HepG2 (cell line): ENCODE results near the gene GNPNAT1. TPM values are rescaled to one million over a fixed set of nuclear protein-coding genes. Genes with fewer than 3 reads are reported as not detected.

Source experiments
- BORCS8-MEF2B ChIP-seq: sonication (generic); formaldehyde crosslinking; IDR thresholded peaks from 2 replicates; pipeline ENCODE4 v1.8.0; 2022; ENCODE audit warnings: mild to moderate bottlenecking, missing genetic modification reagents
- CCDC6 ChIP-seq: sonication (generic); formaldehyde crosslinking; IDR thresholded peaks from 2 replicates; pipeline ENCODE4 v1.8.1; 2022; ENCODE audit warnings: mild to moderate bottlenecking, missing genetic modification reagents, moderate library complexity
- EP300 ChIP-seq, 3 experiments: sonication (generic) in 1 of 3; formaldehyde crosslinking in 1 of 3; IDR thresholded peaks; 2 replicates each; pipeline versions ENCODE4 v1.5.1 to v1.6.1; 2011 to 2020; ENCODE audit warnings: low read depth in 2 of 3, low read length in 2 of 3, borderline replicate concordance in 1 of 3, improper control_type of control experiment in 1 of 3, mild to moderate bottlenecking in 1 of 3, missing genetic modification reagents in 1 of 3, moderate library complexity in 1 of 3
- MEIS1 ChIP-seq: sonication (generic); formaldehyde crosslinking; IDR thresholded peaks from 2 replicates; pipeline ENCODE4 v1.9.0; 2021; ENCODE audit warnings: mild to moderate bottlenecking, missing genetic modification reagents, moderate library complexity, borderline replicate concordance
- MXI1 ChIP-seq: IDR thresholded peaks from 3 replicates; pipeline ENCODE4 v1.6.1; 2012; ENCODE audit warnings: low read depth, low read length, inconsistent platforms, borderline replicate concordance
- MZF1 ChIP-seq: sonication (generic); formaldehyde crosslinking; IDR thresholded peaks from 2 replicates; pipeline ENCODE4 v1.8.1; 2023; ENCODE audit warnings: mild to moderate bottlenecking, missing genetic modification reagents, borderline replicate concordance
- NCOA2 ChIP-seq: sonication (generic); formaldehyde crosslinking; IDR thresholded peaks from 2 replicates; pipeline ENCODE4 v1.8.0; 2022; ENCODE audit warnings: inconsistent platforms
- NR2F1 ChIP-seq, 2 experiments: fragments of 450-650 bp in 1 of 2; formaldehyde crosslinking in 1 of 2; IDR thresholded peaks; 2 replicates each; pipeline versions ENCODE4 v1.5.0 to v1.6.1; 2016 to 2020; ENCODE audit warnings: mild to moderate bottlenecking in 1 of 2, missing compliant biosample characterization in 1 of 2, missing genetic modification reagents in 1 of 2, moderate library complexity in 1 of 2
- PHF20 ChIP-seq: sonication (generic); formaldehyde crosslinking; IDR thresholded peaks from 2 replicates; pipeline ENCODE4 v1.5.0; 2020; ENCODE audit warnings: mild to moderate bottlenecking, missing genetic modification reagents
- POLR2G ChIP-seq: fragments of 200-400 bp; formaldehyde crosslinking; IDR thresholded peaks from 2 replicates; pipeline ENCODE4 v1.6.1; 2018; ENCODE audit warnings: mild to moderate bottlenecking, low read depth, low read length, moderate library complexity
- SALL2 ChIP-seq: sonication (generic); formaldehyde crosslinking; IDR thresholded peaks from 2 replicates; pipeline ENCODE4 v1.8.1; 2023; ENCODE audit warnings: mild to moderate bottlenecking, missing genetic modification reagents, inconsistent platforms
- SETDB1 ChIP-seq: sonication (generic); formaldehyde crosslinking; IDR thresholded peaks from 2 replicates; pipeline ENCODE4 v1.5.1; 2020; ENCODE audit warnings: missing genetic modification reagents, mild to moderate bottlenecking, borderline replicate concordance
- SNAI1 ChIP-seq: sonication (generic); formaldehyde crosslinking; IDR thresholded peaks from 2 replicates; pipeline ENCODE4 v1.5.0; 2020; ENCODE audit warnings: mild to moderate bottlenecking, missing genetic modification reagents, borderline replicate concordance
- TOE1 ChIP-seq: sonication (generic); formaldehyde crosslinking; IDR thresholded peaks from 2 replicates; pipeline ENCODE4 v1.4.0; 2020; ENCODE audit warnings: mild to moderate bottlenecking, missing genetic modification reagents
- ZC3H4 ChIP-seq: sonication (generic); formaldehyde crosslinking; IDR thresholded peaks from 2 replicates; pipeline ENCODE4 v1.4.0; 2020; ENCODE audit warnings: missing genetic modification reagents, borderline replicate concordance
- ZGPAT ChIP-seq: IDR thresholded peaks from 2 replicates; pipeline ENCODE4 v1.6.1; 2016; ENCODE audit warnings: mild to moderate bottlenecking
- ZNF747 ChIP-seq: sonication (generic); formaldehyde crosslinking; IDR thresholded peaks from 2 replicates; pipeline ENCODE4 v1.8.1; 2023; ENCODE audit warnings: missing genetic modification reagents, mild to moderate bottlenecking, borderline replicate concordance
- ZNF770 ChIP-seq: sonication (generic); formaldehyde crosslinking; IDR thresholded peaks from 2 replicates; pipeline ENCODE4 v1.5.0; 2020; ENCODE audit warnings: mild to moderate bottlenecking, missing genetic modification reagents
- ZNF800 ChIP-seq: sonication (generic); formaldehyde crosslinking; IDR thresholded peaks from 2 replicates; pipeline ENCODE4 v1.4.0; 2020; ENCODE audit warnings: missing genetic modification reagents
- ZSCAN25 ChIP-seq: sonication (generic); formaldehyde crosslinking; IDR thresholded peaks from 2 replicates; pipeline ENCODE4 v1.8.0; 2022; ENCODE audit warnings: mild to moderate bottlenecking, missing genetic modification reagents
- ZSCAN30 ChIP-seq: sonication (generic); formaldehyde crosslinking; IDR thresholded peaks from 2 replicates; pipeline ENCODE4 v1.5.0; 2020; ENCODE audit warnings: mild to moderate bottlenecking, missing genetic modification reagents
- polyA plus RNA-seq, 8 experiments: library from polyadenylated mRNA; depleted of rRNA in 3 of 8; stranded (reverse) in 7 of 8; unstranded in 1 of 8; fragments of >200 nt; fragmentation: Illumina TruSeq in 4 of 8; extraction: Trizol in 4 of 8; gene quantifications; 2 replicates each; pipeline versions ENCODE4 v1.2.1 to v1.2.3, GENCODE V29; 2011 to 2016; ENCODE audit warnings: low read depth in 4 of 8, missing spikeins in 1 of 8, mixed read lengths in 1 of 8; ENCODE audit not compliant: insufficient read depth in 1 of 8
- total RNA-seq, 5 experiments: library from RNA; depleted of rRNA; stranded (reverse); fragments of >200 nt; fragmentation: Illumina TruSeq; extraction: Trizol; gene quantifications; 2 replicates each; pipeline ENCODE4 v1.2.3, GENCODE V29; 2016; ENCODE audit warnings: low read depth in 1 of 5

GNPNAT1 gene
- total and polyA plus RNA-seq, 2 of the 13 experiments (the other 11 are each of a cell fraction or from before 2014, with no cell fraction given): 38.3 to 54.9 TPM

- TF ChIP-seq ZNF800 (peak; percentile 88), ZNF747 (CRISPR knock-in tag) (peak; percentile 78; the same call in 1 of the 2 replicates), ZGPAT (peak; percentile 92; the same call in 1 of the 2 replicates), POLR2G (peak; percentile 93), ZSCAN30 (CRISPR knock-in tag) (peak; percentile 87; the same call in 1 of the 2 replicates), ZNF770 (CRISPR knock-in tag) (peak; percentile 78), EP300 (IDR thresholded peaks at IDR 0.05; ENCODE audit: low read depth in 2 of 2, low read length in 2 of 2) (0 out of 4 replicates have a peak, but pooled peaks of 1 of the 2 experiments have one; percentile 6), EP300 (CRISPR knock-in tag; IDR thresholded peaks at IDR 0.05; ENCODE audit: borderline replicate concordance) (0 out of 2 replicates have a peak, but pooled peaks have one; percentile 14), SNAI1 (CRISPR knock-in tag) (no peak; the same call in 1 of the 2 replicates), MZF1 (no peak), CCDC6 (no peak; the same call in 1 of the 2 replicates), MEIS1 (CRISPR knock-in tag) (0 out of 2 replicates have a peak, but pooled peaks have one; percentile 82), SETDB1 (no peak), NCOA2 (peak; percentile 35; the same call in 1 of the 2 replicates), SALL2 (CRISPR knock-in tag) (peak; percentile 36; the same call in 1 of the 2 replicates), MXI1 (peak; percentile 57; the same call in 2 of the 3 replicates), ZSCAN25 (CRISPR knock-in tag) (0 out of 2 replicates have a peak, but pooled peaks have one; percentile 44), NR2F1 (CRISPR knock-in tag; IDR thresholded peaks at IDR 0.05) (0 out of 4 replicates have a peak, but pooled peaks of 1 of the 2 experiments have one; percentile 9), PHF20 (CRISPR knock-in tag) (peak; percentile 37; the same call in 1 of the 2 replicates), ZC3H4 (CRISPR knock-in tag) (no peak), TOE1 (CRISPR knock-in tag) (peak; percentile 79; the same call in 1 of the 2 replicates), BORCS8-MEF2B (CRISPR knock-in tag) (peak; percentile 88)
Observed at GRCh38 chr14:52791223-52792096, at the start of gene GNPNAT1 (continued).
